ENCODE data around the gene MAP7D2.

Gene MAP7D2

GRCh38 chrX:19975845-19976244, 140.9 kb downstream of the MAP7D2 start:
- Histone ChIP-seq H3K9me3 (ENCODE audit: insufficient read depth, low read length) (peaks cover 11% of the 10 kb centered on the region; the same call in 1 of the 2 replicates), H3K27me3 (ENCODE audit: insufficient read depth, insufficient read length) (no peaks in the 10 kb centered on the region), H3K9ac (ENCODE audit: insufficient read length, low read depth) (no peak overlapping the region), H3K4me3 (ENCODE audit: insufficient read length, low read depth) (no peak overlapping the region), H3K36me3 (ENCODE audit: insufficient read depth, insufficient read length, low read length) (no peaks in the 10 kb centered on the region), H3K4me1 (ENCODE audit: insufficient read depth, insufficient read length) (no peaks in the 10 kb centered on the region)
- no peak for DNase-seq (ENCODE audit: low read depth, low spot score)
- TF ChIP-seq SUZ12 (IDR thresholded peaks at IDR 0.05; ENCODE audit: extremely low read depth, insufficient read depth, insufficient read length) (no peak), ZNF274 (IDR thresholded peaks at IDR 0.05; ENCODE audit: low read depth, low read length) (no peak), YY1 (IDR thresholded peaks at IDR 0.05; ENCODE audit: insufficient read depth, insufficient read length) (no peak)

- Histone ChIP-seq H3K4me1 (ENCODE audit: insufficient read depth, insufficient read length) (no peaks in the 10 kb centered on the region), H3K27me3 (ENCODE audit: insufficient read depth, insufficient read length) (no peaks in the 10 kb centered on the region), H3K9me3 (ENCODE audit: insufficient read depth, low read length) (0 out of 2 replicates have a peak, but pooled peaks cover 6% of the 10 kb centered on the region), H3K36me3 (ENCODE audit: insufficient read depth, insufficient read length, low read length) (no peaks in the 10 kb centered on the region), H3K9ac (ENCODE audit: insufficient read length, low read depth) (no peak overlapping the region), H3K4me3 (ENCODE audit: insufficient read length, low read depth) (no peak overlapping the region)
- no peak for DNase-seq (ENCODE audit: low read depth, low spot score)
- TF ChIP-seq ZNF274 (IDR thresholded peaks at IDR 0.05; ENCODE audit: low read depth, low read length) (no peak), YY1 (IDR thresholded peaks at IDR 0.05; ENCODE audit: insufficient read depth, insufficient read length) (no peak), SUZ12 (IDR thresholded peaks at IDR 0.05; ENCODE audit: extremely low read depth, insufficient read depth, insufficient read length) (no peak)
Measured at GRCh38 chrX:19972984-19973383, 143.7 kb downstream of the MAP7D2 start.

GRCh38 chrX:19968276-19968675, 148.4 kb downstream of the MAP7D2 start:
- Histone ChIP-seq H3K4me3 (ENCODE audit: insufficient read length, low read depth) (no peak overlapping the region), H3K27me3 (ENCODE audit: insufficient read depth, insufficient read length) (no peaks in the 10 kb centered on the region), H3K9me3 (ENCODE audit: insufficient read depth, low read length) (no peaks in the 10 kb centered on the region), H3K36me3 (ENCODE audit: insufficient read depth, insufficient read length, low read length) (peaks cover 22% of the 10 kb centered on the region), H3K9ac (ENCODE audit: insufficient read length, low read depth) (no peak overlapping the region), H3K4me1 (ENCODE audit: insufficient read depth, insufficient read length) (no peaks in the 10 kb centered on the region)
- DNase-seq (ENCODE audit: low read depth, low spot score): no peak
- TF ChIP-seq YY1 (IDR thresholded peaks at IDR 0.05; ENCODE audit: insufficient read depth, insufficient read length): no peak
- no peak for TF ChIP-seq ZNF274 (IDR thresholded peaks at IDR 0.05; ENCODE audit: low read depth, low read length)
- no peak for TF ChIP-seq SUZ12 (IDR thresholded peaks at IDR 0.05; ENCODE audit: extremely low read depth, insufficient read depth, insufficient read length)

GRCh38 chrX:19966056-19966455, 150.7 kb downstream of the MAP7D2 start:
- H3K4me3 ChIP-seq (ENCODE audit: insufficient read length, low read depth): no peak overlapping the region
- H3K36me3 ChIP-seq (ENCODE audit: insufficient read depth, insufficient read length, low read length): peaks cover 22% of the 10 kb centered on the region
- no peak overlapping the region for H3K9ac ChIP-seq (ENCODE audit: insufficient read length, low read depth)
- no peaks in the 10 kb centered on the region for H3K27me3 ChIP-seq (ENCODE audit: insufficient read depth, insufficient read length)
- no peak for TF ChIP-seq SUZ12 (IDR thresholded peaks at IDR 0.05; ENCODE audit: extremely low read depth, insufficient read depth, insufficient read length)
- TF ChIP-seq YY1 (IDR thresholded peaks at IDR 0.05; ENCODE audit: insufficient read depth, insufficient read length): no peak
- TF ChIP-seq ZNF274 (IDR thresholded peaks at IDR 0.05; ENCODE audit: low read depth, low read length): no peak
- no peaks in the 10 kb centered on the region for H3K9me3 ChIP-seq (ENCODE audit: insufficient read depth, low read length)
- no peaks in the 10 kb centered on the region for H3K4me1 ChIP-seq (ENCODE audit: insufficient read depth, insufficient read length)
- no peak for DNase-seq (ENCODE audit: low read depth, low spot score)

GRCh38 chrX:19964017-19964710, 152.5 kb downstream of the MAP7D2 start:
- peaks cover 22% of the 10 kb centered on the region for H3K36me3 ChIP-seq (ENCODE audit: insufficient read depth, insufficient read length, low read length)
- no peaks in the 10 kb centered on the region for H3K4me1 ChIP-seq (ENCODE audit: insufficient read depth, insufficient read length)
- H3K27me3 ChIP-seq (ENCODE audit: insufficient read depth, insufficient read length): no peaks in the 10 kb centered on the region
- no peak overlapping the region for H3K4me3 ChIP-seq (ENCODE audit: insufficient read length, low read depth)
- DNase-seq (ENCODE audit: low read depth, low spot score): no peak
- H3K9me3 ChIP-seq (ENCODE audit: insufficient read depth, low read length): no peaks in the 10 kb centered on the region
- no peak for TF ChIP-seq YY1 (IDR thresholded peaks at IDR 0.05; ENCODE audit: insufficient read depth, insufficient read length)
- TF ChIP-seq SUZ12 (IDR thresholded peaks at IDR 0.05; ENCODE audit: extremely low read depth, insufficient read depth, insufficient read length): no peak
- TF ChIP-seq ZNF274 (IDR thresholded peaks at IDR 0.05; ENCODE audit: low read depth, low read length): no peak
- no peak overlapping the region for H3K9ac ChIP-seq (ENCODE audit: insufficient read length, low read depth)

- TF ChIP-seq SUZ12 (IDR thresholded peaks at IDR 0.05; ENCODE audit: extremely low read depth, insufficient read depth, insufficient read length) (no peak), ZNF274 (IDR thresholded peaks at IDR 0.05; ENCODE audit: low read depth, low read length) (no peak), YY1 (IDR thresholded peaks at IDR 0.05; ENCODE audit: insufficient read depth, insufficient read length) (no peak)
- Histone ChIP-seq H3K4me3 (ENCODE audit: insufficient read length, low read depth) (no peak overlapping the region), H3K27me3 (ENCODE audit: insufficient read depth, insufficient read length) (no peaks in the 10 kb centered on the region), H3K36me3 (ENCODE audit: insufficient read depth, insufficient read length, low read length) (peaks cover 17% of the 10 kb centered on the region), H3K9ac (ENCODE audit: insufficient read length, low read depth) (no peak overlapping the region), H3K4me1 (ENCODE audit: insufficient read depth, insufficient read length) (no peaks in the 10 kb centered on the region), H3K9me3 (ENCODE audit: insufficient read depth, low read length) (no peaks in the 10 kb centered on the region)
- no peak for DNase-seq (ENCODE audit: low read depth, low spot score)
Measured at GRCh38 chrX:19960913-19961312, 155.8 kb downstream of the MAP7D2 start.

GRCh38 chrX:19958552-19959486, 157.9 kb downstream of the MAP7D2 start:
- TF ChIP-seq SUZ12 (IDR thresholded peaks at IDR 0.05; ENCODE audit: extremely low read depth, insufficient read depth, insufficient read length): no peak
- no peak for TF ChIP-seq ZNF274 (IDR thresholded peaks at IDR 0.05; ENCODE audit: low read depth, low read length)
- no peak for TF ChIP-seq YY1 (IDR thresholded peaks at IDR 0.05; ENCODE audit: insufficient read depth, insufficient read length)
- DNase-seq (ENCODE audit: low read depth, low spot score): no peak
- H3K9ac ChIP-seq (ENCODE audit: insufficient read length, low read depth): no peak overlapping the region
- no peaks in the 10 kb centered on the region for H3K9me3 ChIP-seq (ENCODE audit: insufficient read depth, low read length)
- no peaks in the 10 kb centered on the region for H3K27me3 ChIP-seq (ENCODE audit: insufficient read depth, insufficient read length)
- H3K4me3 ChIP-seq (ENCODE audit: insufficient read length, low read depth): no peak overlapping the region
- no peaks in the 10 kb centered on the region for H3K4me1 ChIP-seq (ENCODE audit: insufficient read depth, insufficient read length)
- peaks cover 3% of the 10 kb centered on the region for H3K36me3 ChIP-seq (ENCODE audit: insufficient read depth, insufficient read length, low read length)
